GM18868 (cell line): ENCODE results near the gene CASP8AP2.
"Not testable (repeated sequence)": the region's sequence is repeated elsewhere in the genome, so short reads cannot be mapped to it uniquely, and the experiment has no call there.

Experiments used
- ATAC-seq: cut with Tn5 transposase; IDR thresholded peaks from one replicate; pipeline ENCODE4 v1.9.1; 2021; ENCODE audit warnings: mild to moderate bottlenecking, moderate library complexity; ENCODE audit not compliant: unreplicated experiment

The CASP8AP2 gene

DNA sequence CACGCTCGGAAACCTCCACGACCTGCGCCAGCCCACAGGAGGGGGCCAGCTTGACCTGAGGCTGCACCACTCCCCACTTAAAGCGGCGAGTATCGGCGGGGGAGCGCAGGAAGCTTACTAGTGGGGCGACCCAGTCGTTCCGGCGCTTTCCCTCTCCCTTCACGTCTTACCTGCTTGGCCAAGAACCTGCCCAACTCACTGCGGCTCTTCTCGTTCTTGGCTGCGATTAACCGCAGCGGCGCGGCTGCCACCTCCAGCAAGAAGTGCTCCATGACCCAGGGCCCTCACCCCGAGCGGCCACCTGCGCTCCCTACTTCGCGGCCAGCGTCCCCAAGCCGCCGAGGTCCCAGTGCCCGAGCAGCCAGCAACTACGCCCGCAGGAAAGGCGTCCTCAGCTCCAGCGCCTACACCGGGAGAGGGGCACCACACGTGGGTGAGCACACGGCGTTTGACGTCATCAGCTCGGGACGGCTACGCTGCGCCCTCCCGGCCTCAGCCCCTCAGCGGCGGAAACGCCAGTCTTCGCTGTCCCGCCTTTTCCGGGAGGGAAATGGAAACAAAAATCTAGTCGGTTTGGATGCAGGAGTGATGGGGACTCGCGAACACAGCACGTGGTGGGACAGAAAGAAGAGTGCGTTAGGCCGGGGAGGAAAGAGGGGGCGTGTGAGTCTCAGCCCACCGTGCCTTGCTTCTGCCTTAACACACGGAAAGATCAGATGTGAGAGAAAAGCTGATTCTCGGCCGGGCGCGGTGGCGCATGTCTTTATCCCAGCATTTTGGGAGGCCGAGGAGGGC, 10.1 kb upstream of the CASP8AP2 start, which contains the start of gene MDN1:
Gene MDN1, minus strand, starts transcription at position 459 of the 795 bp plus-strand sequence. Its CDS starts 187 bp downstream, at position 272.
- peak; percentile 97 for ATAC-seq

DNA sequence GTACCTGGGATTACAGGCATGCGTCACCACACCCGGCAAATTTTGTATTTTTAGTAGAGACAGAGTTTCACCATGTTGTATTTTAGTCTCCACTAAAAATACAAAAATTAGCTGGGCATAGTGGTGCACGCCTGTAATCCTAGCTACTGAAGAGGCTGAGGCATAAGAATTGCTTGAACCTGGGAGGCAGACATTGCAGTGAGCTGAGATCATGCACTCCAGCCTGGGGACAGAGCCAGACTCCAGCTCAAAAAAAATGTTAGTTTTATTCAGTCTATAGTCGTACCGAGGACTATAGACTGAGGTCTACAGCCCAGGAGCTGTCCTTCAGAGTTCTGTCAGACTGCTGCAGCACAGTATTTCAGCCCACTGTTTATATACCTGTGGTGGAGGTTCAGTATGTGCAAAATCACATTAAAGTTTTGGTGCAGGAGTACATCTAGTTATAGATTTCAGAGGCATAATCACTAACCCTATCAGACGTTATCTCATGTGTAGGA, 3.6 kb upstream of the CASP8AP2 start:
- no peak for ATAC-seq

DNA sequence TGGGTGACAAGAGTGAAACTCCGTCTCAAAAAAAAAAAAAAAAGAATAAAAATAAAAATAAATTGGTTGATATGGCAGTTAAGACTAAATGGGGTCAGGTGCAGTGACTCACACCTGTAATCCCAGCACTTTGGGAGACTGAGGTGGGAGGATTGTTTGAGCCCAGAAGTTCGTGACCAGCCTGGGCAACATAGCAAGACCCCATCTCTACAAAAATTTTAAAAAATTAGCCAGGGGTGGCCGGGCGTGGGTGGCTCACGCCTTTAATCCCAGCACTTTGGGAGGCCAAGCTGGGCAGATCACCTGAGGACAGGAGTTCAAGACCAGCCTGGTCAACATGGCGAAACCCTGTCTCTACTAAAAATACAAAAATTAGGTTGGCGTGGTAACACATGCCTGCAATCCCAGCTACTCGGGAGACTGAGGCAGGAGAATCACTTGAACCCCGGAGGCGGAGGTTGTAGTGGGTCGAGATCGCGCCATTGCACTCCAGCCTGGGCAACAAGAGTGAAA, 1.1 kb upstream of the CASP8AP2 start:
- not testable (repeated sequence) for ATAC-seq

DNA sequence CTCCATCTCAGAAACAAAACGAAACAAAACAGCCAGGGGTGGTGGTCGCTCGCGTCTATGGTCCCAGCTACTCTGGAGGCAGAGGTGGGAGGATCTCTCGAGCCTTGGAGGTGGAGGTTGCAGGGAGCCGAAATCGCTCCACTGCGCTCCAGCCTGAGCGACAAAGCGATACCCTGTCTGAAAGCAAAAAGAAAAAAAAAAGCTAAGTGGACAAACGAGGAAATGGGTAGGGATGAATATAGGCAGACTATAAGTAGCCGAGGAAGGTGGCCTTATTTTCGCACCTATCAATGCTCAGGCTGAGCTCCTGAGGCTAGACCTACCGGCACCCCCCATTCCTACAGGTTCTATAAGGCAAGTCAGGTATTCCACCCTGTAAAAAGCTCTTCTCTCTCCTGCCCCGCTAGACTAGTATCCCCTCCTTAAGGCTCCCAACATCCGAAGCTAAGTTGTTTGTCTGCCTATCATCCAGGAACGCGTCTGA, 650 bp upstream of the CASP8AP2 start:
- ATAC-seq, result peak; percentile 35

DNA sequence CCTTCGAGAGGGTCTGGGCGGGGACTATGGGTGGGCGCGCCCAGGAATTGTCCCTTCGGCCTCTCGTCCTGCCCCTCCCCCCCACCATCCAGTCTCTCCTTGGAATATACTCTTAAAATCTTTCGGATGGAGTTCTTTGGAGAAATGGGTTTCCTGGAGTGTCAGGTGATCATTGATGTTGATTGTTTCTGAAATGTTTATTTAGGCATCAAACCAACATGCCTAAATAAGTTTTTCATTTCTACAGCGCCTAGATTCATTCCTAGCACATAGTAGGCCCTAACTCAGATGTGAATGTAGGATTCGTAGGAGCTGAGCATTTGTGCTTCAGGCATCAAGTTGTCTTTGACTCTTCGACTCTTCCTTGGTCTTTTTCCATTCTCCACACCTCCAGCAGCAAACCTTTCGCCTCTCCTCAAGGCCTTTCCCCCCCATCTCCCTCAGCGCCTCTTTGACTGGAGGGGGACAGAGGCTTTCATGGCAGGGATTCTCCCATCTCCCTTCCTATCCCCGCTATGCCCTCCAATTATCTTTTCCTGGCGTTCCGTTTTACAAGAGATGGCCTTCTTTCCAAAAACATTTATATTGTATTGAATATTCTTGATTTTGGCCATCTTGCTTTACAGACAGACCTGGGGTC, 610 bp downstream of the CASP8AP2 start:
- no peak for ATAC-seq

DNA sequence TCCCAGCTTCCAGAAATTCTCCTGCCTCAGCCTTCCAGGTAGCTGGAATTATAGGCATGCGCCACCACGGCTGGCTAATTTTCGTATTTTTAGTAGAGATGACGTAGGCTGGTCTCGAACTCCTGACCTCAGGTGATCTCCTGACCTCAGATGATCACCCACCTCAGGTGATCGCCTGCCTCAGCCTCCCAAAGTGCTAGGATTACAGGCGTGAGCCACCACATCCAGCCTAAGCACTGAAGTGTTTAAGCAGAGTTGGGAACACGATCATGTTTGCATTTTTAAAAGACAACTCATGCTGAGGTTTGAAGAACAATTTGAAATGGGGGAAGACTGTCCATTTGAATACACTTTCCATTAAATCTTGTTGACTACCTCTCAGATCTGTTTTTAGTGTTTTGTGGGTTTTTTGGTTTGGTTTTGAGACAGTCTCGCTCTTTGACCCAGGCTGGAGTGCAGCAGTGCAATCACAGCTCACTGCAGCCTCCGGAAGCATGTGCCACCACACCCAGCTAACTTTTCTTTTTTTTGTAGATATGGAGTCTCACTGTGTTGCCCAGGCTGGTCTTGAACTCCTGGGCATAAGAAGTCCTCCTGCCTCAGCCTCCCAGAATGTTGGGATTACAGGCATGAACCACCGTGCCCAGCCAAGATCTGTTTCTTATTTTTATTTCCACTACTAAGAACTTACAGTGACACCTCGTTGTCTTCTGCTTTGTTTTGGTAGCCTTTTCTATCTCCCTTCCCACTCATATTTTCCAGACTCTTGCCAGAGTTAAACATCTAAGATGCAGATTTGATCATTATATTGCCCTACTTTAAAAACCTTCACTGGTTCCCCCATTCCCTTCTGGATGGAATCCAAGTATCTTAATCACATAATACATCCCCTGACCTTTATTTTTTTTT, 5.5 kb downstream of the CASP8AP2 start:
- ATAC-seq, result peak; percentile 94

DNA sequence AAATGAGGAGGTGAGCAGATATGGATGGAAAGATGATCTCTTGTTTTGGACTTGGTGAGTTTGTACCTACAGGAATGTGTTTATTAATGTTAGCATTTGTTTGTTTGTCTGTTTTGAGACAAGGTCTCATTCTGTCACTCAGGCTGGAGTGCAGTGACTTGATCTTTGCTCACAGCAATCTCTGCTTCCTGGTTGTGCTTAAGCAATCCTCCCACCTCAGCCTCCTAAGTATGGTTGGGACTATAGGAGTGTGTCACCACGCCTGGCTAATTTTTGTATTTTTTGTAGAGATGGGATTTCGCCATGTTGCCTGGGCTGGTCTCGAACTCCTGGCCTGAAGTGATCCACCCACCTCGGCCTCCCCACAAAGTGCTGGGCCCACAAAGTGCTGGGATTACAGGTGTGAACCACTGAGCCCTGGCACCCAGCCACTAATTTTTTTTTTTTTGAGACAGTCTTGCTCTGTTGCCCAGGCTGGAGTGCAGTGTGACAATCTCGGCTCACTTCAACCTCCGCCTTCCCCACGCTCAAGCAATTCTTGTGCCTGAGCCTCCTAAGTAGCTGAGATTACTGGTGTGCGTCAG, 7.1 kb downstream of the CASP8AP2 start:
- peak; percentile 42 for ATAC-seq

DNA sequence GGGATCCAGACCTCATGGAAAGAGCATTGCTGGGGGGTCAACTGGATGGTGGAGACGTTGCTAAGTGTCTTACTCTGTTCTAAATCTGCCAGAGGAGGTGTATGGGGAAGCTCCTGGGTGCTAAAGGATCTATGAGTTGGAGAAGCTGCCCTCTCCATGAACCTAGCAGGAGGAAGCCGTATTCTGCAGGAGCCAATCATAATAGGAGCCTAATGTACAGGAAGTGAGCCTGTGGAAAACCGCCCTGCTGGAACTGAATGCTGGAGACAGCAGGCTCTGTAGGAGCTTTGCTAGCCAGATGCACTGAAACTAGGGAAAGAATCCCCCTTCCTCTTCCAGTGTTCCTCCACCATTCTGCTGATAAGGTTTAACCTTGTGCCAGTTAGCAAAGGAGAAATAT, 10.9 kb downstream of the CASP8AP2 start:
- ATAC-seq, result no peak

DNA sequence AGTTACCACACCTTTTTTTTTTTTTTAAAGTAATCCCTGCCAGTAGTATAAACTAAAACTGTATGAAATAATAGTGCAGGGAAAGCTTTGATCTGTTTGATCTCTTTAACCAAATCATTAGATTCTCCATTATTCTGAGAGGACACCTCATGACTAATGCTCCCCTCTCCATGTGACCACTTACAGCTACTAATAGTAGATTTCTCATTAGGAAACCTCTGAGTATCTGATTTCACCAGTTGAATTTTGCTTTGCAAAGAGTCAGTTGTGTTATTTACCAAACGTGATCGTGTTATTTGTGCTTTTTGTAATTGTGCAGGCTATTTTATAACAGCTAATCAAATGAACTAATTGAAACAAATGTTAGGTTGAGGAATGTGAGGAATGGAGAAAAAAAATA, 12.5 kb downstream of the CASP8AP2 start:
- no peak for ATAC-seq

DNA sequence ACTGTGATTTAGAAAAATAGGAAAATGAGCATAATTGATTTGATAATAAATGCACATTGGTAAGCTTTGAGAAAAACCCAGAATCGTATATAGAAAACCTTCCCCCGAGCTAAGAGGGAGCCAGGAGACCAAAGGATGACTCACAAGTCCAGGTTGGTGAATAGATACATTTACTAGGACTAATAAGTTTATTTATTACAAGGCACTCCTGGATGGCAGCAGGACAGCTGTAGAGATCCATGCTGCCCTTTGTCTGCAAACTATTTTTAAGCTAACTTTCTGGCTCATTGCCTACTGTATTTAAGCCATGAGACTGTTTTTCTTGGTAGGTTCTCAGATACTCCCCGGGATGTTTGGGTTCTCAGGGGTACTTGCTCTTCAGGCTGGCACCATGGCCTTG, 13.4 kb downstream of the CASP8AP2 start:
- no peak for ATAC-seq

DNA sequence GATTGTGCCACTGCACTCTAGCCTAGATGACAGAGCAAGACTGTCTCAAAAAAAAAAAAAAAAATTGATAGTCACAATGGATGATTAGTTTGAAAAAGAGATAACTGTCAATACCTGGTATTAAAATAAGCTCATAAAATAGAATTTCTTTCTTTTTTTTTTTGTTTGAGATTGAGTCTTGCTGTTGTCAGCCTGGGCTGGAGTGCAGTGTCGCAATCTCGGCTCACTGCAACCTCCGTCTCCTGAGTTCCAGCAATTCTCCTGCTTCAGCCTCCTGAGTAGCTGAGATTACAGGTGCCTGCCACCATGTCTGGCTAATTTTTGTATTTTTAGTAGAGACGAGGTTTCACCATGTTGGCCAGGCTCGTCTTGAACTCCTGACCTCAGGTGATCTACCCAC, 17.8 kb downstream of the CASP8AP2 start:
- not testable (repeated sequence) for ATAC-seq

DNA sequence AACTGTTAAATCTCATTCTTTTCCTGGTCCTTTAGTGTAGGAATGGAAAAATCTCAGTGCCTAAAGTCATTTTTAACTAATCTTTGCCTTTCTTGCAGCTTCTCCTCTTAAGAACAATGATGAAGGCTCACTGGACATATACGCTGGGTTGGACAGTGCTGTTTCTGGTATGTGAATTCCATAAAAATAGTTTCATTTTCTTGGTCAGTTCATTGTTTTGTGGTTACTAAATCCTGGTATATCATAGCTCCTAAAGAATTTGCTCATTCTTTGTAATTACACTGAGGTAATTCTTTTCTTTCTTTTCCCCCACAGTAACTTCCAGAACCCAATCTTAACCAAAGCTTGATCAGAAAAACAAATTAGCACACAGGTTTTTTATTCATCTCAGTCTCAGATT, 23.4 kb downstream of the CASP8AP2 start:
- no peak for ATAC-seq

DNA sequence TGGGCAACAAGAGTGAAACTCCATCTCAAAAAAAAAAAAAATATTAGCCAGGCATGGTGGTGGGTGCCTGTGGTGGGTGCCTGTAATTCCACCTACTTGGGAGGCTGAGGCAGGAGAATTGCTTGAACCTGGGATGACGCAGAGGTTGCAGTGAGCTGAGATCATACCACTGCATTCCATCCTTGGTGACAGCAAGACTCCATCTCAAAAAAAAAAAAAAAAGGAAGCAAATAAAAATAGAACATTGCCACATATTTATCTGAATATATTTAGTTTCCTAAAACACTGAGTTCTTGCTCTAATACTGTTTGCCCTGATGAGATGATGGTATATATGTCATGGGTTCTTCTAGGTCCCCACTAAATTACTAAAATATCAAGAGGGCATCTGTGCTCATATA, 28.4 kb downstream of the CASP8AP2 start:
- ATAC-seq, result no peak

DNA sequence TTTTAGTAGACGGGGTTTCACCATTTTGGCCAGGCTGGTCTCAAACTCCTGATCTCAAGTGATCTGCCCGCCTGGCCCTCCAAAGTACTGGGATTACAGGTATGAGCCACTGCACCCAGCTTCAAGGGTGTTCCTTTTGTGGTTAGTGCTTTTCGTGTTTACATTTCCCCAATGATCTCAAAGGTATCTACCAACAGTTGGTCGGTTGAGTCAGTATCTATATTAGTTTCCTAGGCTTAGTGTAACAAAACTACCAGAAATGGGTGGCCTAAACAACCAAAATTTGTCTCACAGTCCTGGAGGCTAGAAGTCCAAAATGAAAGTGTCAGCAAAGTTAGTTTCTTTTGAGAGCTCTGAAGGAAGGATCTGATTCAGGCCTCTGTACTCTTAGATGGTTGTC, 30.1 kb downstream of the CASP8AP2 start:
- ATAC-seq, result peak; percentile 63

DNA sequence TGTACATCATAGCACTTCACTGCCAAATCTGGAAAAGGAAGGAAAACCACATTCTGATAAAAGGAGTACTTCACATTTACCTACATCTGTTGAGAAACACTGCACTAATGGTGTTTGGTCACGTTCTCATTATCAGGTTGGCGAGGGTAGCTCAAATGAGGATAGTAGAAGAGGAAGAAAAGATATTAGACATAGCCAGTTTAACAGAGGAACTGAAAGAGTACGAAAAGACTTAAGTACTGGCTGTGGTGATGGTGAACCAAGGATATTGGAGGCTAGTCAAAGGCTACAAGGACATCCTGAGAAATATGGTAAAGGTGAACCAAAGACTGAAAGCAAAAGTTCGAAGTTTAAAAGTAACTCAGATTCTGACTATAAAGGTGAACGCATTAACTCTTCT, 32.6 kb downstream of the CASP8AP2 start:
- ATAC-seq, result peak; percentile 80

DNA sequence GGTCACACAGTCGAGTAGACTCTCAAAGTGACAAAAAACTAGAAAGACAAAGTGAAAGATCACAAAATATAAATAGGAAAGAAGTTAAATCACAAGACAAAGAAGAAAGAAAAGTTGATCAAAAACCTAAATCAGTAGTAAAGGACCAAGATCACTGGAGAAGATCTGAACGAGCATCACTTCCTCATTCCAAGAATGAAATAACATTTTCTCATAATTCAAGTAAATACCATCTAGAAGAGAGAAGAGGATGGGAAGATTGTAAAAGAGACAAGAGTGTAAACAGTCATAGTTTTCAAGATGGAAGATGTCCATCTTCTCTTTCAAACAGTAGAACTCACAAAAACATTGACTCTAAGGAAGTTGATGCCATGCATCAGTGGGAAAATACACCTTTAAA, 33.0 kb downstream of the CASP8AP2 start:
- peak; percentile 21 for ATAC-seq

DNA sequence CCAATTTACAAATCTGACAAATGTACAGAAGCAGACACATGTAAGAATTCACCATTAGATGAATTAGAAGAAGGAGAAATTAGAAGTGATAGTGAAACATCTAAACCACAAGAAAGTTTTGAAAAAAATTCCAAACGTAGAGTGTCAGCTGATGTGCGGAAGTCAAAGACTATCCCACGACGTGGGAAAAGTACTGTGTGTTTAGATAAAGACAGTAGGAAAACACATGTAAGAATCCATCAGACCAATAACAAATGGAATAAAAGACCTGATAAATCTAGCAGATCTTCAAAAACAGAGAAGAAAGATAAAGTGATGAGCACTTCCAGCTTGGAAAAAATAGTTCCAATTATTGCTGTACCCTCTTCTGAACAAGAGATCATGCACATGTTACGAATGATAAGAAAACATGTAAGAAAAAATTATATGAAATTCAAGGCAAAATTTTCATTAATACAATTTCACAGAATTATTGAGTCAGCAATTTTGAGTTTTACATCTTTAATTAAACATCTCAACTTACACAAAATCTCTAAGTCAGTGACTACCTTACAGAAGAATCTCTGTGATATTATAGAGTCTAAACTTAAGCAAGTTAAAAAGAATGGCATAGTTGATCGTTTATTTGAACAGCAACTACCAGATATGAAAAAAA, 36.5 kb downstream of the CASP8AP2 start:
- no peak for ATAC-seq

DNA sequence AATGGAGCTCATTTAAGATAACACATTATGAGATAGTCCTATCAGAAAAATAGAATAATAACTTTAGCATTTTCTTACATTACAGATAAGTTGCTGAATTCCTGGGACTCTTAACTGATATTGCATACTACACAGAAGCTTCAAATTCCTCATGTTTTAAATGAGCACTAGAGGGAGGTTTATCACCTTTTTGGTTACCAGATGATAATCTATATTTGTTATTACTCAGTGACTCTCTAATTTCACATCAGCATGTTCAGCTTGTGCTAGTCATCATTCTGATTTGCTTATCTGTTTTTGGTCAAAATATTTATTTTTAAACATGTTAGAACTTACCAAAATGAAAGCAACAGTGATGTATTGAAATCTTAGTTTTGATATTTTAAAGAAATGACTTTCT, 44.0 kb downstream of the CASP8AP2 start:
- ATAC-seq, result no peak

DNA sequence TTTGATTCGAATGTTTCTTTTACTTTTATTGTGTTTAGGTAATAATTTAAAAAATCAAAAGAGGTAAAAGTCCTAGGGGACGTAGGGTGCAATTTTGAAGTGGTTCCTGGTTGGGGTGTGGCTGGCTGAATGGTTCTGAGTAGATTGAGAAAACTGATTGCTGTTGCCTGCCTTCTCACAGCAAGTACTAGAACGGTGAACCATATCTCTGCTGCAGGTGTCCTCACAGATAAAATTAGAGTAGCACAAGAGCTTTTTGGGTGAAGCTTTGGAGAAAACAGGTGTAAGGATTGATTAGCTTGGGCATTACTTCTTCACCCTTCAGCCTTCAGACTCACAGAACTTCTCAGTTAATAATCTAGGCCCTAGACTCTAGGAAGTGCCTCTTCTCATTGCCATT, 44.8 kb downstream of the CASP8AP2 start:
- no peak for ATAC-seq
